H1 (cell line): ENCODE data around the gene KCP.

Source experiments
- CBX5 ChIP-seq: fragments of 300-800, 300-1000 bp; sonication (generic); IDR thresholded peaks from 2 replicates; pipeline ENCODE4 v1.7.1; 2016; ENCODE audit warnings: antibody characterized with exemption, low read length, low read depth
- POLR2A ChIP-seq, 2 experiments: IDR thresholded peaks; 1 replicate in 1 of 2; 2 replicates in 1 of 2; pipeline ENCODE4 v1.6.1; 2011; ENCODE audit warnings: low read depth in 2 of 2, low read length in 2 of 2, mild to moderate bottlenecking in 2 of 2; ENCODE audit errors: control extremely low read depth in 1 of 2

- TF ChIP-seq CBX5 (no peak), POLR2A (IDR thresholded peaks at IDR 0.05; ENCODE audit: control extremely low read depth in 1 of 2, low read depth in 2 of 2, low read length in 2 of 2) (no peak)
These were observed 43.3 kb downstream of the KCP start for GRCh38 chr7:128867241-128867640.
